Fibroblast of skin of back (primary cell): ENCODE measurements around the gene ABR.
A peak's percentile ranks its signal among the peaks of the same experiment; 100 is the strongest.
"Not testable (repeated sequence)": the region's sequence is repeated elsewhere in the genome, so short reads cannot be mapped to it uniquely, and the experiment has no call there.

Experiments
- DNase-seq: peaks from one replicate; pipeline ENCODE4 v3.0.0-alpha.2; 2013

The ABR gene

GRCh38 chr17:1008008-1008761, 171.6 kb downstream of the ABR start:
- DNase-seq, result no peak

GRCh38 chr17:1007310-1008007, 172.3 kb downstream of the ABR start:
- DNase-seq, result no peak

GRCh38 chr17:1006054-1006453, 173.7 kb downstream of the ABR start:
- no peak for DNase-seq

- DNase-seq, result peak; percentile 67
Measured at GRCh38 chr17:1005361-1005946, 174.3 kb downstream of the ABR start.

GRCh38 chr17:1004769-1005295, 174.9 kb downstream of the ABR start:
- no peak for DNase-seq

GRCh38 chr17:1003972-1004768, 175.6 kb downstream of the ABR start:
- no peak for DNase-seq

- DNase-seq, result no peak
Measured at GRCh38 chr17:1003633-1003971, 176.2 kb downstream of the ABR start.

- DNase-seq, result peak; percentile 87
Measured at GRCh38 chr17:1002771-1003555, 176.8 kb downstream of the ABR start.

GRCh38 chr17:1002412-1002753, 177.4 kb downstream of the ABR start:
- DNase-seq, result peak; percentile 54

- DNase-seq, result peak; percentile 86
Measured at GRCh38 chr17:1001640-1002411, 178.0 kb downstream of the ABR start.

GRCh38 chr17:1000597-1001461, 179.0 kb downstream of the ABR start:
- peak; percentile 92 for DNase-seq

GRCh38 chr17:998111-998510, 181.7 kb downstream of the ABR start:
- DNase-seq, result no peak

GRCh38 chr17:996554-997344, 183.0 kb downstream of the ABR start, which contains the start of gene TIMM22:
TIMM22 (plus strand) TSS chr17:997129; CDS start chr17:997143, 14 bp downstream.
- peak; percentile 98 for DNase-seq

- DNase-seq, result not testable (repeated sequence)
Measured at GRCh38 chr17:995324-995723, 184.5 kb downstream of the ABR start.

- no peak for DNase-seq
Measured at GRCh38 chr17:992933-993332, 186.8 kb downstream of the ABR start.

- no peak for DNase-seq
Measured at GRCh38 chr17:988561-988960, 191.2 kb downstream of the ABR start.

GRCh38 chr17:987931-988330, 191.8 kb downstream of the ABR start:
- DNase-seq, result no peak

- no peak for DNase-seq
Measured at GRCh38 chr17:986322-986929, 193.4 kb downstream of the ABR start.

- DNase-seq, result no peak
Measured at GRCh38 chr17:983921-984320, 195.9 kb downstream of the ABR start.
